ENCODE data around the gene NCOA3.
A peak's percentile ranks its signal among the peaks of the same experiment; 100 is the strongest.

Gene NCOA3

GRCh38 chr20:47704746-47705496 lies 203.2 kb downstream of the NCOA3 start:
- ChIA-PET POLR2A (ENCODE audit: low non-redundant PET) (no interaction called here), CTCF (interaction anchor here (0.5 to 1.6 kb wide), 5 partner anchors 10 to 589 kb away, joined by 3 to 5 read pairs (median 4); no protein-coding TSS in a partner anchor)
- peak; percentile 74 for DNase-seq (ENCODE audit: low spot score)

GRCh38 chr20:47705497-47705856 lies 203.8 kb downstream of the NCOA3 start:
- TF ChIP-seq CTCF (conservative IDR thresholded peaks at IDR 0.05; ENCODE audit: low read depth), result no peak
- ChIA-PET POLR2A (ENCODE audit: low non-redundant PET) (no interaction called here), CTCF (interaction anchor here (0.6 to 1.6 kb wide), 4 partner anchors 9 to 853 kb away, joined by 4 to 10 read pairs (median 5); no protein-coding TSS in a partner anchor)
- DNase-seq (ENCODE audit: low spot score), result no peak
- H3K27ac ChIP-seq, result peak overlapping the region; percentile 58

More at GRCh38 chr20:47704746-47705496, 203.2 kb downstream of the NCOA3 start:
- no peak for TF ChIP-seq CTCF (conservative IDR thresholded peaks at IDR 0.05; ENCODE audit: low read depth)
- peak overlapping the region; percentile 58 for H3K27ac ChIP-seq

- POLR2A ChIA-PET (ENCODE audit: low non-redundant PET), result no interaction called here
These were observed 204.7 kb downstream of the NCOA3 start for GRCh38 chr20:47706345-47706744.

More at GRCh38 chr20:47706345-47706744, 204.7 kb downstream of the NCOA3 start:
- no peak for DNase-seq (ENCODE audit: low spot score)
- CTCF ChIA-PET, result no interaction called here
- no peak for TF ChIP-seq CTCF (conservative IDR thresholded peaks at IDR 0.05; ENCODE audit: low read depth)
- H3K27ac ChIP-seq, result peak overlapping the region; percentile 58
